ENCODE results near the gene ST8SIA1. TPM values are rescaled to one million over a fixed set of nuclear protein-coding genes. Genes with fewer than 3 reads are reported as not detected.
"Not testable (repeated sequence)": the region's sequence is repeated elsewhere in the genome, so short reads cannot be mapped to it uniquely, and the experiment has no call there.

Gene ST8SIA1
- total and polyA plus RNA-seq, 11 donors, result 0.60 to 5.7 (median 1.7) TPM

- no peak overlapping the region for H3K4me3 ChIP-seq
- WGBS, 4 donors, result 25 to 34% (median 32%) methylated on average over 5 of the region's 5 CpGs
- ATAC-seq, result no peak
- peaks cover 0 to 4% (median 0%) of the 10 kb centered on the region in 12 donors for H3K4me1 ChIP-seq
- no peaks in the 10 kb centered on the region for H3K36me3 ChIP-seq
- intact Hi-C loops (cut with DNase I), result no loop called here
- H3K27ac ChIP-seq, result no peak overlapping the region
- peaks cover 0 to 7% (median 0%) of the 10 kb centered on the region in 12 donors for H3K9me3 ChIP-seq
- TF ChIP-seq POLR2A (IDR thresholded peaks at IDR 0.05) (no peak), CTCF (IDR thresholded peaks at IDR 0.05) (no peak)
- no peak for DNase-seq
- no peaks in the 10 kb centered on the region for H3K27me3 ChIP-seq
Observed at GRCh38 chr12:22160396-22161003, 174.0 kb downstream of the ST8SIA1 start.

- DNase-seq; H3K4me3 ChIP-seq; H3K27ac ChIP-seq; H3K27me3 ChIP-seq; H3K36me3 ChIP-seq; intact Hi-C loops (cut with DNase I); ATAC-seq; H3K4me1 ChIP-seq: not testable (repeated sequence)
- 76 to 82% (median 80%) methylated on average over 4 of the region's 4 CpGs for WGBS, 4 donors
- peaks cover 0 to 15% (median 2%) of the 10 kb centered on the region in 12 donors for H3K9me3 ChIP-seq
Observed at GRCh38 chr12:22149286-22149685, 185.2 kb downstream of the ST8SIA1 start.

- ATAC-seq; DNase-seq; H3K4me3 ChIP-seq; H3K27ac ChIP-seq; H3K4me1 ChIP-seq; H3K27me3 ChIP-seq; H3K36me3 ChIP-seq; intact Hi-C loops (cut with DNase I): not testable (repeated sequence)
- H3K9me3 ChIP-seq, result peaks cover 0 to 11% (median 2%) of the 10 kb centered on the region in 12 donors
- WGBS, 4 donors, result 51 to 74% (median 65%) methylated on average over 4 of the region's 4 CpGs
Observed at GRCh38 chr12:22146686-22147085, 187.8 kb downstream of the ST8SIA1 start.

Other genes starting within 250 kb of the ST8SIA1 start
- 10 to 100 TPM; 11.4 to 28.0 (median 20.6) TPM for gene C2CD5, start 209.8 kb upstream of the ST8SIA1 start, total RNA-seq
- 10 to 100 TPM in 1 of 2 donors, 1 to 10 TPM in 1; 6.6 to 11.0 TPM for gene C2CD5, start 209.8 kb upstream of the ST8SIA1 start, polyA plus RNA-seq